Ramos (cell line): ENCODE measurements around the gene TAS1R1.

Source experiments
- in situ Hi-C: fragments of 300-500 bp; cut with MboI; formaldehyde crosslinking; loops from one replicate; pipeline ENCODE4 v1.14.3; 2022; ENCODE audit warnings: low sequenced_read_pairs; ENCODE audit not compliant: unreplicated experiment

The TAS1R1 gene

GRCh38 chr1:6570100-6570499, 15.0 kb downstream of the TAS1R1 start:
- in situ Hi-C loops, result no loop called here

- in situ Hi-C loops, result no loop called here
Measured at GRCh38 chr1:6570987-6571386, 15.9 kb downstream of the TAS1R1 start.

- in situ Hi-C loops, result no loop called here
Measured at GRCh38 chr1:6572653-6573383, 17.7 kb downstream of the TAS1R1 start.

GRCh38 chr1:6574025-6574620, 19.0 kb downstream of the TAS1R1 start:
- in situ Hi-C loops, result no loop called here

- in situ Hi-C loops, result no loop called here
Measured at GRCh38 chr1:6574818-6575217, 19.7 kb downstream of the TAS1R1 start.

- in situ Hi-C loops, result no loop called here
Measured at GRCh38 chr1:6577831-6578525, 22.9 kb downstream of the TAS1R1 start.

- in situ Hi-C loops, result no loop called here
Measured at GRCh38 chr1:6578624-6579373, 23.7 kb downstream of the TAS1R1 start.

GRCh38 chr1:6579374-6580118, 24.4 kb downstream of the TAS1R1 start, which contains the start of gene ZBTB48:
TSS of gene ZBTB48 (plus strand) at chr1:6579994. CDS start at chr1:6580610, 616 bp downstream.
- in situ Hi-C loops, result no loop called here

GRCh38 chr1:6580119-6580592, 25.0 kb downstream of the TAS1R1 start:
- in situ Hi-C loops, result no loop called here

- in situ Hi-C loops, result no loop called here
Measured at GRCh38 chr1:6580593-6581409, 25.7 kb downstream of the TAS1R1 start.

GRCh38 chr1:6581561-6582305, 26.6 kb downstream of the TAS1R1 start:
- in situ Hi-C loops, result no loop called here

- in situ Hi-C loops, result no loop called here
Measured at GRCh38 chr1:6582370-6582769, 27.3 kb downstream of the TAS1R1 start.

GRCh38 chr1:6584126-6585080, 29.3 kb downstream of the TAS1R1 start:
- in situ Hi-C loops, result no loop called here

- in situ Hi-C loops, result no loop called here
Measured at GRCh38 chr1:6585081-6585722, 30.1 kb downstream of the TAS1R1 start.

- in situ Hi-C loops, result no loop called here
Measured at GRCh38 chr1:6585841-6586240, 30.7 kb downstream of the TAS1R1 start.

GRCh38 chr1:6586404-6586816, 31.3 kb downstream of the TAS1R1 start:
- in situ Hi-C loops, result no loop called here
